NCI-H1694 (cell line): ENCODE data around the gene TIPIN.
"Not testable (repeated sequence)": the region's sequence is repeated elsewhere in the genome, so short reads cannot be mapped to it uniquely, and the experiment has no call there.

Experiments used
- DNase-seq: peaks from one replicate; lab custom pipeline; 2025; lab: John Stamatoyannopoulos, UW

TIPIN gene, protein sequence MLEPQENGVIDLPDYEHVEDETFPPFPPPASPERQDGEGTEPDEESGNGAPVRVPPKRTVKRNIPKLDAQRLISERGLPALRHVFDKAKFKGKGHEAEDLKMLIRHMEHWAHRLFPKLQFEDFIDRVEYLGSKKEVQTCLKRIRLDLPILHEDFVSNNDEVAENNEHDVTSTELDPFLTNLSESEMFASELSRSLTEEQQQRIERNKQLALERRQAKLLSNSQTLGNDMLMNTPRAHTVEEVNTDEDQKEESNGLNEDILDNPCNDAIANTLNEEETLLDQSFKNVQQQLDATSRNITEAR

DNA sequence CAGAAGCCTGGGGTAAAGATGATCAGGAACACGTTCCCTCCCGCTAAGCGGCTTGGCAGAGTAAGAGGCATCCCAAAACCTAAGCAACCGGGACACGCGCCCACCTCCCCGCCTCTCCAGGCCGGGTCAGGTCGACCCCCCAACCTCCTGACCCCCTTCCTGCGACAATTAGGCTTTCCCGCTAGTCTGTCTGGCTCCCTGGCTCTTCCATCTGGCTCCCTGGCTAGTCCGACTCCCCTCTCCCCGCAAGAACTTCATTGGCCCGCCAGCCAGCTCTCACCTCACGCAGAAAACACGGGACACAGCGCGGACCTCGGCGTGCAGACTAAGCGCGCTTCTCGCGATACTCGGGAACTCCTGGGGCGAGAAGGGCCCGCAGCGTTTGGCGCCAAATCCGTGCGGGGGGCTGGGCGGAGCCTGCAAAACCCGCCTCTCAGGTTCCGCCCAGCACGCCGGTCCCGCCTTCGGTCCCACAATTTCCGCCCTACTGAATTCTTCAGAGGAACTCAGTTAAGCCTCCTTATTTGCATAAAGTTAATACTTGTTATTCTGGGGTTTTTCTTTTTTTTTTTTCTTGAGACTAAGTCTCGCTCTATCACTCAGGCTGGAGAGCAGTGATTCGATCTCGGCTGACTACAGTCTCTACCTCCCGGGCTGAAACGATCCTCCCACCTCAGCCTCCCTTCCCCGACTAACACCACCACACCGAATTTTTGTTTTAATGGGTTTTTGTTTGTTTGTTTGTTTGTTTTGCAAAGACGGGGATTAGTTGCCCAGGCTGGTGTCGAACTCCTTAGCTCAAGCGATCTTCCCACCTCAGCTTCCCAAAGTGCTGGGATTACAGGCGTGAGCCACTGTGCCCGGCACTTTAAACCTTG, at the start of gene TIPIN:
Gene TIPIN, minus strand, starts transcription at position 327 of the 878 bp plus-strand sequence. CDS start 3,738 bp downstream, outside the sequence.
- peak; percentile 87 for DNase-seq

GRCh38 chr15:66405615-66406014, 49.1 kb upstream of the TIPIN start:
- DNase-seq = no peak

DNA sequence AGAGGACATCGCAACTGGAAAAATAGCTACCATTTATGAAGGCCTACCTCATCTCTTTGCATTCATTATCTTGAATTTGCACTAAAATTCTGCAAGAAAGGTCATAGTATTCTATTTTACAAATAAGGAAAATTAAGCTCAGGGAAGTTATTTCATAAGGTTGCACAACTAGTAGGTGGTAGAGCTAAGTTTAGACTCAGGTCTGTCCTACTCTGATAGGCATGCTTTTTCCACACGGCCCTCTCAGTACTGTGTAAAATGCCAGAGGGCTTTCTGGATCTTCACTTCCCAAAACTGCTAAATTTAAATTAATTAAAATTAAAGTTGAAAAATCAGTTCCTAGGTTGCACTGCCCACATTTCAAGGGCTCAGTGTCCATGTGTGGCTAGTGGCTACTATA, 48.5 kb upstream of the TIPIN start:
- no peak for DNase-seq

GRCh38 chr15:66404532-66404931, 48.0 kb upstream of the TIPIN start:
- DNase-seq = no peak

GRCh38 chr15:66404122-66404521, 47.6 kb upstream of the TIPIN start:
- DNase-seq = no peak

GRCh38 chr15:66403323-66403722, 46.8 kb upstream of the TIPIN start:
- no peak for DNase-seq

GRCh38 chr15:66402761-66403284, 46.3 kb upstream of the TIPIN start:
- DNase-seq = no peak

DNA sequence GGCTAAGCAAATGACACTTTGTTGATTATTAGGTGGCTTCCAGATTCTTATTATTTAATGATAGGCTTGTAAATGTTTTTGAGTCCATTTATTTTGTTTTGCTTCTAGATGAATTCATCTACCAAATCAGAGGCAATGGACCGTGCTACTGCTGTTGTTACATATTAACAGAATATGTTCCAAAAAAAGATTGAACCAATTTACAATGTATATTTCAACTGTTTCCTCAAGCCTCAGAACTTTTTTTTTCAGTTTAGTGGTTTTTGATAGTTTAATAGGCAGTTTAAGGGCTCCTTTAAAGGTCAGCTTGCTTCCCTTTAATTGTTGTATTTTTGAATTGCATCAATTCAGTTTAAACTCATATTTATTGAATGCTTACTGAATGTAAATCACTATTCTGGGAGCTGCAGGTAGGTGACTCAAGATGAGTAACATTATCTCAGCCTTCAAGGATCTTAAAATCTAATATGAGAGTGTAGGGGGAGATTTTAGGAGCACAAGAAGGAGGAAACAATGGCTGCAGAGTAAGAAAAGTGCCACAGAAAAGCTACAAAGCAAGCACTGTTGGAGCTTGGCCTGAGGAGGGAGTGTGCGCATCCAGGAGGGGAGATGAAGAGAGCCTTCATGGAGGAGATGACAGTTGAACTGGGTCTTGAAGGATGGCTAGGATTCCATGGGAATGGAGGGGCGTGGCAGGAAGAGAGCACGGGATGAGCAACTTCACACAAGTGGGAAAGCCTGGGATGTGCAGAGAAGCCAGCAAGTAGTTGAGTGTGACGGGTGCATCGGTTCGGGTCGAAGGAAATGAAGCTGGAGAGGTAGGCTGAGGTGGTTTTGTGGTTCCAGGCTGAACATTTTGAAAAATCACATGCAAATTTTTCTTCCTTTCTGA, 44.9 kb upstream of the TIPIN start:
- DNase-seq = no peak

GRCh38 chr15:66400351-66400774, 43.9 kb upstream of the TIPIN start:
- no peak for DNase-seq

DNA sequence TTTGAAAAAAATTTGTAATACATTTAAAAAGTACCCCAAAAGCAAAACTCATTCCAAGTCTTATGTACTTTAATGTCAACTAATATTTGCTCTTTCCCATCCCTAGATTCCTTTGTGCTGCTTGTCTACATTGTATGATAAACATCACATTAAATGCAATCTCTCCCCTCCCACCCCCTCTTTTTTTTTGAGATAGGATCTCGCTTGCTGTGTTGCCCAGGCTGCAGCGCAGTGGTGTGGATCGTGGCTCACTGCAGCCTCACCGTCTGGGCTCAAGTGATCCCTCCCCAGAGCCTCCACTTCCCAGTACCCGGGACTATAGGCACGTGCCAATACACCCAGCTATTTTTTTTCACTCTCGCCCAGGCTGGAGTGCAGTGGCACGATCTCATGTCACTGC, 42.8 kb upstream of the TIPIN start:
- no peak for DNase-seq

- no peak for DNase-seq
Observed at GRCh38 chr15:66394915-66395314, 38.4 kb upstream of the TIPIN start.

DNA sequence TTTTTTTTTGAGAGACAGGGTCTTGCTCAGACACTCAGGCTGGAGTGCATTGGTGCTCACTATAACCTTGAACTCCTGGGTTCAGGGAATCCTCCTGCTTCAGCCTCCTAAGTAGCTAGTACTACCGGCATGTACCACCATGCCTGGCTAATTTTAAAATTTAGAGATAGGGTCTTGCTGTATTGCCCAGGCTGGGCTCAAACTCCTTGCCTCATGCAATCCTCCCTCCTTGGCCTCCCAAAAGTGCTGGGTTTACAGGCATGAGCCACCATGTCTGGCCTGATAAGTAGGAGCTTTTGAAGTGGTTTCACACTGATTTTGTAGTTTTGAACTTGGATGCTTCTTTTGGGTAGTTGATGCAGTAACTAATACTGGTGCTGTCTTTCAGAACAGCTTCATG, 38.0 kb upstream of the TIPIN start:
- no peak for DNase-seq

DNA sequence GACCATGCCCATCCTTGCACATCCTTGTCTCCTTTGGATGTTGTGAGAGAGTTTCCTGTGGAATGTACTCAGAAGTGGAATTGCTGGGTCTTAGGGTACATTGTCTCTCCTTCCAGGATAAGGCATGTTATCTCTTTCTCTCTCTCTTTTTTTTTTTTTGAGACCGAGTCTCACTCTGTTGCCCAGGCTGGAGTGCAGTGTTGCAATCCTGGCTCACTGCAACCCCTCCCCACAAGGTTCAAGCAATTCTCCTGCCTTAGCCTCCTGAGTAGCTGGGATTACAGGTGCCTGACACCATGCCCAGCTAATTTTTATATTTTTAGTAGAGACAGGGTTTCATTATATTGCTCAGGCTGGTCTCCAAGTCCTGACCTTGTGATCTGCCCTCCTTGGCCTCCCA, 36.6 kb upstream of the TIPIN start:
- DNase-seq = not testable (repeated sequence)

- no peak for DNase-seq
Observed at GRCh38 chr15:66390678-66391077, 34.2 kb upstream of the TIPIN start.

GRCh38 chr15:66389859-66390381, 33.4 kb upstream of the TIPIN start:
- DNase-seq = no peak

DNA sequence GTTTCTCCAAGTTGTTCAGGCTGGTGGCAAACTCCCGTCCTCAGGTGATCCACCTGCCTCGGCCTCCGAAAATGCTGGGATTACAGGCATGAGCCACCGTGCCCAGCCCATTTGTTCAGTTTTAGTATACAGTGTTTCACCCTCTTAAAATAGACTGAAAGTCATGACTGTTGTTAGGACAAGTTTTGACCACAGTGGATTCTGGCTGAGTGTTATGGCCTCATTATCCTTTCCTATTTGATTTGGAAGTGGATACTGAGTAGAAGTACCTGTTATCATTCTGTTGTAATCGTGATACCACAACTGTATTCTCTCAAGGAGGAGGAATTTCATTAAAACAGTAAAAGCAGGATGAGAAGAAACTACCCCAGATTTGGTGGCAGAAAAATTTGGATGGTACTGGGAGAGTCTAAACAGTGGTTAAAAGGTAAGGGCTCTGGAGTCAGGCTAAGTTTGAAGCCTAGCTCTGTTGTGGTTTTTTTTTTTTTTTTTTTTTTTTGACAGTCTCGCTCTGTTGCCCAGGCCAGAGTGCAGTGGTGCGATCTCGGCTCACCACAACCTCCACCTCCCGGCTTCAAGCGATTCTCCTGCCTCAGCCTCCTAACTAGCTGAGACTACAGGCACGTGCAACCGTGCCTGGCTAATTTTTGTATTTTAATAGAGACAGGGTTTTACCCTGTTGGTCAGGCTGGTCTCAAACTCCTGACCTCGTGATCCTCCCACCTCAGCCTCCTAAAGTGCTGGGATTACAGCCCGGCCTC, 32.8 kb upstream of the TIPIN start:
- DNase-seq = no peak

GRCh38 chr15:66388576-66388975, 32.1 kb upstream of the TIPIN start:
- no peak for DNase-seq

DNA sequence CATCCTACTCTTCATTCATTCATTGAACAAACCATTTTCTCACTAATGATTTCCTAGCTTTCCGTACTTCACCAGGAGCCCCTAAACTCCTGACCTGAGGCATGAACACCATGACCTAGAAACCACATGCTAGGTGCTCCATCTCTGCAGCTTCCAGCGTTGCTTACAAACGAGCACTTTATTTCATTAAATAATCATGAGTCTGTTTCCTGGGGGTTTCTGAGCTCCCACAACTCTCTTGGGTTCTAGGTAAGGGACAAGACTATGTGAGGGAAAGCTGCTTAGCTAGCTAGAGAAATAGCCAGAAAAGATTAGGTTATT, 31.5 kb upstream of the TIPIN start:
- DNase-seq = no peak

- peak; percentile 0 for DNase-seq
Observed at GRCh38 chr15:66387163-66388042, 30.9 kb upstream of the TIPIN start.
